ENCODE data around the gene TPTE. TPM values are rescaled to one million over a fixed set of nuclear protein-coding genes. Genes with fewer than 3 reads are reported as not detected.
"Not testable (repeated sequence)": the region's sequence is repeated elsewhere in the genome, so short reads cannot be mapped to it uniquely, and the experiment has no call there.

Gene TPTE
- total and polyA plus RNA-seq, 9 donors: not detected

- no peaks in the 10 kb centered on the region for H3K4me1 ChIP-seq (ENCODE audit: control insufficient read depth, insufficient read depth, low read length)
- no peak for DNase-seq
- no peak overlapping the region for H3K27ac ChIP-seq (ENCODE audit: low read length)
- peaks cover 39% of the 10 kb centered on the region for H3K9me3 ChIP-seq (replicated peaks; ENCODE audit: control insufficient read depth, low read depth, low read length)
- no peaks in the 10 kb centered on the region for H3K27me3 ChIP-seq (ENCODE audit: control insufficient read depth, insufficient read depth, low read length)
- WGBS (ENCODE audit: insufficient coverage): no CpG with 5 or more reads among the region's 3 CpGs
- no peaks in the 10 kb centered on the region for H3K36me3 ChIP-seq (ENCODE audit: control insufficient read depth, insufficient read depth, low read length)
- H3K4me3 ChIP-seq (ENCODE audit: low read length): no peak overlapping the region
Observed at GRCh38 chr21:10539956-10540355, 18.6 kb downstream of the TPTE start.

GRCh38 chr21:10544376-10544775 is 23.0 kb downstream of the TPTE start:
- H3K4me1 ChIP-seq (ENCODE audit: control insufficient read depth, insufficient read depth, low read length); H3K36me3 ChIP-seq (ENCODE audit: control insufficient read depth, insufficient read depth, low read length); H3K27me3 ChIP-seq (ENCODE audit: control insufficient read depth, insufficient read depth, low read length); H3K4me3 ChIP-seq (ENCODE audit: low read length); H3K27ac ChIP-seq (ENCODE audit: low read length); DNase-seq: not testable (repeated sequence)
- WGBS (ENCODE audit: insufficient coverage): 81% methylated on average over 9 of the region's 9 CpGs
- peaks cover 54% of the 10 kb centered on the region for H3K9me3 ChIP-seq (replicated peaks; ENCODE audit: control insufficient read depth, low read depth, low read length)

- H3K36me3 ChIP-seq (ENCODE audit: control insufficient read depth, insufficient read depth, low read length); H3K27ac ChIP-seq (ENCODE audit: low read length); H3K27me3 ChIP-seq (ENCODE audit: control insufficient read depth, insufficient read depth, low read length); DNase-seq; H3K4me3 ChIP-seq (ENCODE audit: low read length); H3K4me1 ChIP-seq (ENCODE audit: control insufficient read depth, insufficient read depth, low read length): not testable (repeated sequence)
- 23% methylated on average over 4 of the region's 4 CpGs for WGBS (ENCODE audit: insufficient coverage)
- H3K9me3 ChIP-seq (replicated peaks; ENCODE audit: control insufficient read depth, low read depth, low read length): peaks cover 30% of the 10 kb centered on the region
Observed at GRCh38 chr21:10547868-10548267, 26.5 kb downstream of the TPTE start.

- H3K27me3 ChIP-seq (ENCODE audit: control insufficient read depth, insufficient read depth, low read length); H3K27ac ChIP-seq (ENCODE audit: low read length); H3K36me3 ChIP-seq (ENCODE audit: control insufficient read depth, insufficient read depth, low read length); H3K4me3 ChIP-seq (ENCODE audit: low read length); DNase-seq; H3K4me1 ChIP-seq (ENCODE audit: control insufficient read depth, insufficient read depth, low read length): not testable (repeated sequence)
- H3K9me3 ChIP-seq (replicated peaks; ENCODE audit: control insufficient read depth, low read depth, low read length): peaks cover 30% of the 10 kb centered on the region
- WGBS (ENCODE audit: insufficient coverage): 78% methylated on average over 2 of the region's 2 CpGs
Observed at GRCh38 chr21:10548331-10548954, 27.1 kb downstream of the TPTE start.

DNA sequence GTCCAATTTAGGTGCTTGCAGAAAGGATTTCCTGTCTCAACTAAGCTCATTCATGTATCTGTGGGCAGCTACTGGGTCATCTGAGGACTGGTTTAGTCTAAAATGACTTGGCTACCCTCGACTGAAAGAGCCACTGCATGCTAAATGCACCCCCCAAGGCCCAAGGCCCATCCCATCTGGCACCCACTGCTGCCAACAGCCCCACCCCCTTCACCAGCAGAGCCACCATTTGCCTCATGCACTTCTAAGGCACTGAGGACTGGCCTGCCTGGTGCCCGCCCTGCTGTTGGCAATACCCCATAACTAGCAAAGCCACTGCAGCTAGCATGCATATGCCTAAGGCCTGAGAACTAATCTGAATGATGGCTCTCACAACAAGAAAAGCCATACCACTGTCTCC is 49.4 kb downstream of the TPTE start:
- not testable (repeated sequence) for H3K36me3 ChIP-seq (ENCODE audit: control insufficient read depth, insufficient read depth, low read length); H3K4me3 ChIP-seq (ENCODE audit: low read length); H3K27ac ChIP-seq (ENCODE audit: low read length); DNase-seq; H3K27me3 ChIP-seq (ENCODE audit: control insufficient read depth, insufficient read depth, low read length); H3K4me1 ChIP-seq (ENCODE audit: control insufficient read depth, insufficient read depth, low read length)
- 46% methylated on average over 2 of the region's 2 CpGs for WGBS (ENCODE audit: insufficient coverage)
- H3K9me3 ChIP-seq (replicated peaks; ENCODE audit: control insufficient read depth, low read depth, low read length): peaks cover 40% of the 10 kb centered on the region

DNA sequence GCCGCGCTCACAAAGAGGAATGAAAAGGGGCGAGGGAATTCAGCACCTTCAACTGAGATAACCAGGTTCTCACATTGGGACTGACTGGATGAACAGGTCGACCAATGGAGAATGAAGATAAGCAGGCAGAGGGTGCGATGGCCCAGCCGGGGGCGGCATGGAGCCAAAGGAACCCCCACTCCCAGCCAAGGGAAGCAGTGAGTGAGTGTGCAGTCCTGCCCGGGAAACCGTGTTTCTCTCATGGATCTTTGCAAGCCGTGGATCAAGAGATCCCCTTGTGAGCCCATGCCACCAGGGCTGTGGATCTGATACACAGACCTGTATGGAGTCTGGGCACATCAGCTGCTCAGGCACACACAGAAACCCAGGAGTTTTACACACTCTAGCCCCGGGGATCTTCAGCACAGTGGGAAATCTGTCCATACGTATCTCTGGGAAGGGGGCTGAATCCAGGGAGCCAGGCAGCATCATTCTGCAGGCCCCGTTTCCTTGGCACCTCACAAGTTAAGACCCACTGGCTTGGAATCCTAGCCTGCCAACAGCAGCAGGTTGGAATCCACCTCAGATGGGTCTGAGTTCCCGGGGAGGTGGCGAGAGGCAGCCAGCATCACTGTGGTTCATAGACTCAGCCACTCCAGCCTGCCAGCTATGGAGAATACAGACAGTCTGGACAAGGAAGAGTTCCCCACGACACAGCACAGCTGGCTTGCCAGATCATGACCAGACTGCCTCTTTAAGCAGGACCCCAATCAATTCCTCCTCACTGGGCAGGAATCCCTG is 53.3 kb downstream of the TPTE start:
- not testable (repeated sequence) for DNase-seq; H3K4me1 ChIP-seq (ENCODE audit: control insufficient read depth, insufficient read depth, low read length); H3K27ac ChIP-seq (ENCODE audit: low read length); H3K27me3 ChIP-seq (ENCODE audit: control insufficient read depth, insufficient read depth, low read length); H3K4me3 ChIP-seq (ENCODE audit: low read length); H3K36me3 ChIP-seq (ENCODE audit: control insufficient read depth, insufficient read depth, low read length)
- H3K9me3 ChIP-seq (replicated peaks; ENCODE audit: control insufficient read depth, low read depth, low read length): peaks cover 40% of the 10 kb centered on the region
- 69% methylated on average over 15 of the region's 16 CpGs for WGBS (ENCODE audit: insufficient coverage)

GRCh38 chr21:10575311-10575667 is 53.9 kb downstream of the TPTE start:
- 56% methylated on average over 2 of the region's 2 CpGs for WGBS (ENCODE audit: insufficient coverage)
- no peaks in the 10 kb centered on the region for H3K4me1 ChIP-seq (ENCODE audit: control insufficient read depth, insufficient read depth, low read length)

GRCh38 chr21:10578910-10579309 is 57.5 kb downstream of the TPTE start:
- not testable (repeated sequence) for H3K4me3 ChIP-seq (ENCODE audit: low read length); DNase-seq; H3K36me3 ChIP-seq (ENCODE audit: control insufficient read depth, insufficient read depth, low read length); H3K27me3 ChIP-seq (ENCODE audit: control insufficient read depth, insufficient read depth, low read length); H3K27ac ChIP-seq (ENCODE audit: low read length); H3K4me1 ChIP-seq (ENCODE audit: control insufficient read depth, insufficient read depth, low read length)
- peaks cover 30% of the 10 kb centered on the region for H3K9me3 ChIP-seq (replicated peaks; ENCODE audit: control insufficient read depth, low read depth, low read length)

More at GRCh38 chr21:10575311-10575667, 53.9 kb downstream of the TPTE start:
- Histone ChIP-seq H3K9me3 (replicated peaks; ENCODE audit: control insufficient read depth, low read depth, low read length) (peaks cover 37% of the 10 kb centered on the region), H3K27ac (ENCODE audit: low read length) (no peak overlapping the region), H3K27me3 (ENCODE audit: control insufficient read depth, insufficient read depth, low read length) (no peaks in the 10 kb centered on the region), H3K4me3 (ENCODE audit: low read length) (no peak overlapping the region), H3K36me3 (ENCODE audit: control insufficient read depth, insufficient read depth, low read length) (no peaks in the 10 kb centered on the region)
- no peak for DNase-seq

- H3K4me1 ChIP-seq (ENCODE audit: control insufficient read depth, insufficient read depth, low read length); H3K4me3 ChIP-seq (ENCODE audit: low read length); H3K27me3 ChIP-seq (ENCODE audit: control insufficient read depth, insufficient read depth, low read length); DNase-seq; H3K27ac ChIP-seq (ENCODE audit: low read length); H3K36me3 ChIP-seq (ENCODE audit: control insufficient read depth, insufficient read depth, low read length): not testable (repeated sequence)
- whole genome bisulfite sequencing (ENCODE audit: insufficient coverage): no CpG with 5 or more reads among the region's 1 CpG
- peaks cover 18% of the 10 kb centered on the region for H3K9me3 ChIP-seq (replicated peaks; ENCODE audit: control insufficient read depth, low read depth, low read length)
Observed at GRCh38 chr21:10589115-10589514, 67.7 kb downstream of the TPTE start.

DNA sequence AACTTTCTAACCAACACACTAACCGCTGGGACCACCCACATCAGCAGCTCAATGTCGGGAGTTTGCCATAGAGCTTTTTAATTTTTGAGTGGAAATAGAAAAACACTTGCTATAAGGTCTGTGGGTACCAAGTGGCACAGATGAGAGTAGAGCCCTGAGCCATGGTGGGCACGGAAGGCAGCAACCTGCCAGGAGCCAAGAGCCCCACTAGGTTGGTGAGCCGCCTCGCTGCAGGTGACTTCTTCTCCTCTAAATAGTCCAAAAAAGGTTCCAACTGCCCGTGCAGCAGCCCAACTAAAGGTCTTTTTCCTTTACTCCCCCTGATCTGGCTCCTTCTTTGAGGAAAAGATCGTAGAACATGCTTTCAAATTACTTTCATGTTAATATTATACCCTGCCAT is 85.7 kb downstream of the TPTE start:
- 71% methylated on average over 5 of the region's 7 CpGs for WGBS (ENCODE audit: insufficient coverage)
- DNase-seq; H3K36me3 ChIP-seq (ENCODE audit: control insufficient read depth, insufficient read depth, low read length); H3K4me1 ChIP-seq (ENCODE audit: control insufficient read depth, insufficient read depth, low read length); H3K27ac ChIP-seq (ENCODE audit: low read length); H3K27me3 ChIP-seq (ENCODE audit: control insufficient read depth, insufficient read depth, low read length); H3K4me3 ChIP-seq (ENCODE audit: low read length): not testable (repeated sequence)
- H3K9me3 ChIP-seq (replicated peaks; ENCODE audit: control insufficient read depth, low read depth, low read length): peaks cover 32% of the 10 kb centered on the region
